Ureter (tissue), 1 donor: ENCODE measurements around the gene EXOC6B. TPM values are rescaled to one million over a fixed set of nuclear protein-coding genes. Genes with fewer than 3 reads are reported as not detected.
"Not testable (repeated sequence)": the region's sequence is repeated elsewhere in the genome, so short reads cannot be mapped to it uniquely, and the experiment has no call there.

Source experiments
- DNase-seq: peaks from one replicate; pipeline ENCODE4 v3.0.0-alpha.2; 2020; ENCODE audit warnings: low spot score
- total RNA-seq: library from RNA; stranded (reverse); gene quantifications from one replicate; pipeline ENCODE4 v1.2.4, GENCODE V29; 2023
- donor health status: DM: yes; HTN: yes; CAD: no.

EXOC6B gene
- total RNA-seq, 1 donor from 2014 or later = 84.8 TPM

DNA sequence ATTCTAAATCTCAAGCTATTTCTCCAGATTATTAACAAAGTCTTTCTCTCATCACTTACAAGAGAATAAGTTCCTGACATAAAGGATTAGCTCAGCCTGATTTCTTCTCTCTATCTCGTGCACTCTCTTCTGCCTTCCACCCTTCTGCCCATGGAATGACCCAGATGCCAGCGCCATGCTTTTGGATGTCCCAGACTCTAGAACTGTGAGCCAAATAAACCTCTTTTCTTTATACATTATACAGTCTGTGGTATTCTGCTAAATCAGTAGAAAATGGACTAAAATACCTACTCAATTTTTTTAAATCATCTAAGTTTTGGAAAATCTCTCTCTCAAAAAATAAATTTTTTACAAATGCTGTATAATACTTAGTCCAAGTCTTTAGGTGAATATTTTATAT is 218.6 kb downstream of the EXOC6B start:
- DNase-seq = no peak

DNA sequence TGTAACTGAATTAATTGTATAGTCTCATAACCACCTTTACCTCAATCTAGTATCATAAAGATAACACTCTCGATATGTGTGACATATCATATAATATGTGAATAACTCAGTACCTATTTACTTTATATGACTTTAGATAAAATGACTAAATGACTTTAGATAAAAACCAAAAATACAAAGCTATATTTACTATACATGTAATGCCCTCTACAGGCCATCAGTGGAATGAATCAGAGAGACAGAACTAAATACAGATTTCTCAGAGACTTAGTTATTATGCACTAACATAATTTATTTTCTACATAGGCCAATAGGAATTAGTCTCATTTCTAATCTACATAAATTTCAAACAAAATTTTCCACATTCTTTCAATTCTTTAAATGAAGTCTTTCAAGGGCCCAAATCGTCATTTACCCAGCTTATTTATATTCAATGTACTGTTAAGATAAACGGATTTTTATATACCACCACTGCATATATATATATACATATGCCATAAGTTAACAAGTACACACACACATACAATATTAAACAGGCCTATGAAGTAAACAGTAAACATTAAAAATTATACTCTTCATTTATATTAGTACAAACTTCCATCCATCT is 219.9 kb downstream of the EXOC6B start:
- no peak for DNase-seq

DNA sequence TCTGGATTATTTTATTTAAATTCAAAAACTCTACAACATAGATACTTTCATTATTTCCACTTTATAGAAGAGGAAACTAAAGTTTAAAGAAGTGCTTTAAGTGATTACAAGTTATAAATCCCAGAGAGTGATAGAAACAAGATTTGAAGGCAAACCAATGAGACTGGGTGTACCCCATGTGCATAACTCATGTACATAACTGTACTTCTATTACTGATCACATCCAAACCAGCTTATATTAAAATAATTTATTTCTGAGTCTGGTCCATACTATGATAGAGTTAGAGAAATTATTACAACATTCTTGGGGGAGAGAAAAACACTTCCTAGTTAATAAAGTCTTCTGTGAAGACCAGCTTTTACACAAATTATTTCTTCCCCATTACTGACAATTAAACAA is 221.4 kb downstream of the EXOC6B start:
- no peak for DNase-seq

DNA sequence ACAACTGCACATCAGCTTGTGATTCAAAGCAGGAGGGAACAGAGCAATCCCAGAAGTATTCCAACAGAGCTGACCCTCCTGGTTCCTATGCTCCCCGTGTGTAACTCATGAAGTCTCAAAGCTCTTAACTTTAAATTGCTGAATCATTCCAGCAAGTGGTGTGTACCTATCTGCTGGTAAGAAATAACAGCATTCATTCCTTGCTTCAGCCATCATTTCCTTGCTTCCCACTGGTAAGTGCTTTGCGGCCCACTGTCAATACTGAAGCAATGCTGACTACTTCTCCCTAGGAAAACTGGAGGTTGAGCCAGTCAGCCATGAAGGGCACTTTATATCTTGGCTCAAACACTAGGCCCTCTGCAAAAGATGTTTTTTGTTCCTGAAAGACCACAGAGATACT is 222.4 kb downstream of the EXOC6B start:
- DNase-seq = no peak

DNA sequence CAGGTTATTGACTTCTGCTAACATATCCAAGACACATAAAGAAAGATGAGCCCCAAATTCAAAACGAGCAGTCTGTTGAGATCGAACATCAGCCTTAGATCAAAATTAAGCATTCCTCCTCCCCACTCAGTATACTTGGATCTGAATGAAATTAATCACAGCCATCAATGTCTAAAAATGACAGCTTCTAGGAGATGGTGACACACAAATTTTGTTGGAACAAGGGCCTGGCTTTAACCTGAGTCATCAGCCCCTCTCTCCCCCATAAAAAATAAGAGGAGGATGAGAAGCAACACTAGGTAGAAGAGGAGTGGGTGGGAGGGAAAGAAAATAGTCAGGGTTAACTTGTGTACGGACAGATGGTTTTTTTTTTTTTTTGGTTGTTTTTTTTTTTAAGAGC is 223.1 kb downstream of the EXOC6B start:
- no peak for DNase-seq

GRCh38 chr2:72602095-72602494 is 223.7 kb downstream of the EXOC6B start:
- DNase-seq = no peak

GRCh38 chr2:72583836-72584235 is 242.0 kb downstream of the EXOC6B start:
- DNase-seq = not testable (repeated sequence)

- no peak for DNase-seq
Observed at GRCh38 chr2:72583376-72583775, 242.5 kb downstream of the EXOC6B start.

- DNase-seq = no peak
Observed at GRCh38 chr2:72581560-72582181, 244.2 kb downstream of the EXOC6B start.

DNA sequence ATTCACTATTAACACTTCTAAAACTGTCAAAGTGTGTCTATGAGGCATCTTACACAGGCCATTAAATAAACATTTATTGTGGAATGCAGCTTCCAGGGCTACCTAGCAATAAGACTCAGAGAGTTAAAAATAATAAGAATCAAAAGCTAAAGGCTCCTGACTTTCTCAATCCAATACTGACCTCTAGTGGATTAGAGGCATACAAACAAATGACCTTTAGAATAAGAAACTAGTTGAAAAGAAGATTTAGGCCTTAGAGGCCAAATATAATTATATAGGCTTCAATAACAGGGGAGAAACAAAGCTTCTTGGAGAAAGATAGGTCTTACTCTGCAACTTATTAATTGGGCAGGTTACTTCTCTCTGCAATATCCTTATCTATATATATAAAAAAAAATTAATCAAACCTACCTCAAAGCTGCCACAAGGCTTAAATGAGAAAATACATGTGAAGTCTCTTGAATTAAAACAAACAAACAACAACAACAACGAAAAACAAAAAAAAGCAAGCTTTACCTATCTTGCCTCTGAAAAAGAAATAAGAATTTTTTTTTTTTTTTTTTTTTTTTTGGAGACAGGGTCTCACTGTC is 246.1 kb downstream of the EXOC6B start:
- DNase-seq = no peak

GRCh38 chr2:72576861-72577260 is 249.0 kb downstream of the EXOC6B start:
- no peak for DNase-seq

- DNase-seq = no peak
Observed at GRCh38 chr2:72576459-72576858, 249.4 kb downstream of the EXOC6B start.

- DNase-seq = no peak
Observed at GRCh38 chr2:72574886-72575285, 250.9 kb downstream of the EXOC6B start.

- DNase-seq = no peak
Observed at GRCh38 chr2:72573232-72573631, 252.6 kb downstream of the EXOC6B start.

DNA sequence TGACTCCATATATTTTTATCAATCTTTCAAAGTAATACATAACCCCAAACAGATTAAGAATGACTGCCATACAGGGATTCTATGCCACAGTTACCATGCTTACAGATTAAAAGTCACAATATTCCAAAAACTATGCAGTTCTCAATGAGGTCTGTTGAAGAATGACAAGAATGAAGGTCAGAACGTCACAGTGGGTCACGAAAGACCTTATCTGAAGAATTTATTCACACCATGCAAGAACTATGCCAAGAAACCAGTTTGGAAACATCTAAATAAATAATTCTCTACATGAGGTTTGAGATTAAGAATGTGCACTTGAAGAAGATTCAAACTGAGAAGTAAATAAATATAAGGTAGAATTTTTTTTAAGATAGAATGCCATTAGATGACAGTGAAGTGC is 253.3 kb downstream of the EXOC6B start:
- DNase-seq = no peak

- DNase-seq = no peak
Observed at GRCh38 chr2:72570413-72570812, 255.4 kb downstream of the EXOC6B start.

- no peak for DNase-seq
Observed at GRCh38 chr2:72562451-72563153, 263.2 kb downstream of the EXOC6B start.

GRCh38 chr2:72561621-72562318 is 264.1 kb downstream of the EXOC6B start:
- no peak for DNase-seq

- no peak for DNase-seq
Observed at GRCh38 chr2:72555943-72556342, 269.9 kb downstream of the EXOC6B start.

- DNase-seq = not testable (repeated sequence)
Observed at GRCh38 chr2:72555363-72555762, 270.5 kb downstream of the EXOC6B start.

DNA sequence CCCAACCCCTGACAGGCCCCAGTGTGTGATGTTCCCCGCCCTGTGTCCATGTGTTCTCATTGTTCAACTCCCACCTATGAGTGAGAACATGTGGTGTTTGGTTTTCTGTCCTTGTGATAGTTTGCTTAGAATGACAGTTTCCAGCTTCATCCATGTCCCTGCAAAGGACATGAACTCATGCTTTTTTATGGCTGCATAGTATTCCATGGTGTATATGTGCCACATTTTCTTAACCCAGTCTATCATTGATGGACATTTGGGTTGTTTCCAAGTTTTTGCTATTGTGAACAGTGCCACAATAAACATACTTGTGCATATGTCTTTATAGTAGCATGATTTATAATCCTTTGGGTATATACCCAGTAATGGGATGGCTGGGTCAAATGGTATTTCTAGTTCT is 270.9 kb downstream of the EXOC6B start:
- DNase-seq = not testable (repeated sequence)

GRCh38 chr2:72554381-72554780 is 271.5 kb downstream of the EXOC6B start:
- no peak for DNase-seq
